Adrenal gland (tissue), 12 donors: ENCODE data around the gene ATP4A. TPM values are rescaled to one million over a fixed set of nuclear protein-coding genes. Genes with fewer than 3 reads are reported as not detected.
A peak's percentile ranks its signal among the peaks of the same experiment; 100 is the strongest.

Experiments used
- DNase-seq, 7 donors: peaks; one replicate each; pipeline ENCODE4 v3.0.0-alpha.2; 2019 to 2020
- H3K27ac ChIP-seq, 5 donors: fragments of 200-600 bp; sonication (generic) in 4 of 5; 1 replicate in 3 of 5; 2 replicates in 2 of 5; pipeline versions ENCODE4 v1.5.1 to v1.8.0; 2016 to 2020; ENCODE audit warnings: mild to moderate bottlenecking in 1 of 5
- H3K27me3 ChIP-seq: fragments of 200-600 bp; 2 replicates; pipeline ENCODE4 v1.8.0; 2021
- H3K36me3 ChIP-seq, 2 donors: fragments of 200-600 bp; replicated peaks in 1 of 2; 1 replicate in 1 of 2; 2 replicates in 1 of 2; pipeline versions ENCODE4 v1.5.1 to v1.8.0; 2018 to 2022
- H3K4me1 ChIP-seq, 2 donors: fragments of 200-600 bp; replicated peaks in 1 of 2; 1 replicate in 1 of 2; 2 replicates in 1 of 2; pipeline versions ENCODE4 v1.5.1 to v1.8.0; 2018 to 2021
- H3K4me3 ChIP-seq, 4 donors: fragments of 200-600 bp; sonication (generic) in 3 of 4; one replicate each; pipeline ENCODE4 v1.5.1; 2016 to 2018
- H3K9me3 ChIP-seq, 3 donors: fragments of 200-600 bp; sonication (generic) in 1 of 3; replicated peaks in 1 of 3; 1 replicate in 2 of 3; 2 replicates in 1 of 3; pipeline versions ENCODE4 v1.5.1 to v1.8.0; 2016 to 2021
- POLR2A ChIP-seq, 2 donors: fragments of 450-650 bp; IDR thresholded peaks; one replicate each; pipeline ENCODE4 v1.6.1; 2017; ENCODE audit warnings: antibody characterized with exemption in 2 of 2, mild to moderate bottlenecking in 2 of 2, moderate library complexity in 1 of 2
- WGBS, 4 donors: extraction: QIAGEN DNeasy Blood & Tissue Kit in 2 of 4; methylation state at CpG; one replicate each; pipeline versions ENCODE4 v1.1.5 to v1.1.7; 2013 to 2017; 5-methylcytosine and 5-hydroxymethylcytosine counted together
- intact Hi-C, 2 donors: fragments of 100-400 bp; cut with DNase I; formaldehyde crosslinking; loops; one replicate each; pipeline versions ENCODE4 v1.14.1 to v1.15.0; 2022 to 2023
- polyA plus RNA-seq, 3 donors: library from polyadenylated mRNA; stranded (reverse); fragments of 200-250 nt in 2 of 3; fragments of 350-450 nt in 1 of 3; fragmentation: Illumina TruSeq in 1 of 3; extraction: RNeasy Lipid Tissue Mini Kit (QIAGEN cat#74804) in 1 of 3; gene quantifications; one replicate each; pipeline ENCODE4 v1.2.3, GENCODE V29; 2013 to 2014
- total RNA-seq, 9 donors: library from RNA; depleted of rRNA in 4 of 9; stranded (reverse); fragments of >200 nt in 4 of 9; fragments of 120-200 nt in 1 of 9; fragmentation: NEBNext Ultra II Directional in 1 of 9; extraction: Animal tissue kit (Norgen Biotek cat#: 25700) in 1 of 9; gene quantifications; one replicate each; pipeline versions ENCODE4 v1.1.0 to v1.2.4, GENCODE V29; 2013 to 2023
- TF ChIP-seq, protein P1 (sequence below), 6 experiments: fragments of 450-650 bp in 4 of 6; fragments of 200-600 bp in 2 of 6; sonication (generic) in 1 of 6; IDR thresholded peaks; 1 replicate in 5 of 6; 2 replicates in 1 of 6; pipeline versions ENCODE4 v1.5.1 to v1.8.0; 2016 to 2021; ENCODE audit warnings: antibody characterized with exemption in 6 of 6, mild to moderate bottlenecking in 2 of 6, moderate library complexity in 1 of 6
- donor health status: healthy with polysubstance abuse.
- donor health status: Bipolar disorder and iron deficiency.
- donor health status: DM: yes; HTN: yes; CAD: no.
- donor health status: DM: no; HTN: no; CAD: no.
- donor health status: DM: no; HTN: no; CAD: no.
- donor health status: DM: yes; HTN: yes; CAD: no.

The ATP4A gene
- total and polyA plus RNA-seq, 12 donors: 2.2 to 63.5 (median 7.5) TPM

DNA sequence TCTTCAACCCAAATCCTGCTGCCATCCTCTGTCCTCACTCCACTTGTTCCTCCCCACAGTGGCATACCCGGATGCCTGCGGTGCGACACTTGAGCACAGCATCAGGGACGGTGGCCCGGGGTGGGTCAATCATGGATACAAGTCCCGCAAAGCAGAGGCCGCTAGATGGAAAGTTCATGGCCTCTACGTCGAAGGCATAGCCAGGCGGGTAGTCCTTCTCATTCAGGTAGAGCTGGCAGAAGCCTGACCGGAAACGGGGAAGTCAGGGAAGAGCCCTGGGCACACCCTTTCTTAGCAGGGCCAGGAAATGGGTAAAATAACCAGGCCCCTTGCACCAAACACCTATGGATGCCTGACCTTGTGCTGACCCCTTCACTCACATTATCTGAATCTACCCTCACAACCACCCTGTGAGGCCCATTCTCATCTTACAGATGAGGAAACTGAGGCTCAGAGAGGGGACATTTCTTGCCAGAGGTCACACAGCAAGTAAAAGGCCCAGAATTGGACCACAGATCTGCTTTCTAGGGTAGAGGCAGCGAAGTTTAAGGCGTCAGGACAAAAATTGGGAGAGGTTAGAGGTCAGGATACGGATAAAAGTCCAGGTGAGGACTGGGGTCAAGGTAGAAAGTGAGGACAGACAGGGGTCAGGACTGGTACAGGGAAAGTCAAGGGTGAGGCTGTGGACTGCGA is 6.5 kb downstream of the ATP4A start:
- H3K4me3 ChIP-seq: peak overlapping the region in 1 of 4 donors; percentile 55
- no peaks in the 10 kb centered on the region for H3K9me3 ChIP-seq
- no peaks in the 10 kb centered on the region for H3K36me3 ChIP-seq
- peak in 1 of 7 donors; percentile 16 for DNase-seq
- WGBS, 4 donors: 59 to 80% (median 73%) methylated on average over 10 to 16 of the region's 16 CpGs
- TF ChIP-seq POLR2A (IDR thresholded peaks at IDR 0.05): no peak
- TF ChIP-seq, protein P1, sequence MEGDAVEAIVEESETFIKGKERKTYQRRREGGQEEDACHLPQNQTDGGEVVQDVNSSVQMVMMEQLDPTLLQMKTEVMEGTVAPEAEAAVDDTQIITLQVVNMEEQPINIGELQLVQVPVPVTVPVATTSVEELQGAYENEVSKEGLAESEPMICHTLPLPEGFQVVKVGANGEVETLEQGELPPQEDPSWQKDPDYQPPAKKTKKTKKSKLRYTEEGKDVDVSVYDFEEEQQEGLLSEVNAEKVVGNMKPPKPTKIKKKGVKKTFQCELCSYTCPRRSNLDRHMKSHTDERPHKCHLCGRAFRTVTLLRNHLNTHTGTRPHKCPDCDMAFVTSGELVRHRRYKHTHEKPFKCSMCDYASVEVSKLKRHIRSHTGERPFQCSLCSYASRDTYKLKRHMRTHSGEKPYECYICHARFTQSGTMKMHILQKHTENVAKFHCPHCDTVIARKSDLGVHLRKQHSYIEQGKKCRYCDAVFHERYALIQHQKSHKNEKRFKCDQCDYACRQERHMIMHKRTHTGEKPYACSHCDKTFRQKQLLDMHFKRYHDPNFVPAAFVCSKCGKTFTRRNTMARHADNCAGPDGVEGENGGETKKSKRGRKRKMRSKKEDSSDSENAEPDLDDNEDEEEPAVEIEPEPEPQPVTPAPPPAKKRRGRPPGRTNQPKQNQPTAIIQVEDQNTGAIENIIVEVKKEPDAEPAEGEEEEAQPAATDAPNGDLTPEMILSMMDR (IDR thresholded peaks at IDR 0.05): no peak
- H3K27ac ChIP-seq: peak overlapping the region in 2 of 5 donors; percentile 26 to 37
- H3K4me1 ChIP-seq: peaks cover 13 to 19% of the 10 kb centered on the region in 2 donors
- intact Hi-C loops: no loop called here
- no peaks in the 10 kb centered on the region for H3K27me3 ChIP-seq

DNA sequence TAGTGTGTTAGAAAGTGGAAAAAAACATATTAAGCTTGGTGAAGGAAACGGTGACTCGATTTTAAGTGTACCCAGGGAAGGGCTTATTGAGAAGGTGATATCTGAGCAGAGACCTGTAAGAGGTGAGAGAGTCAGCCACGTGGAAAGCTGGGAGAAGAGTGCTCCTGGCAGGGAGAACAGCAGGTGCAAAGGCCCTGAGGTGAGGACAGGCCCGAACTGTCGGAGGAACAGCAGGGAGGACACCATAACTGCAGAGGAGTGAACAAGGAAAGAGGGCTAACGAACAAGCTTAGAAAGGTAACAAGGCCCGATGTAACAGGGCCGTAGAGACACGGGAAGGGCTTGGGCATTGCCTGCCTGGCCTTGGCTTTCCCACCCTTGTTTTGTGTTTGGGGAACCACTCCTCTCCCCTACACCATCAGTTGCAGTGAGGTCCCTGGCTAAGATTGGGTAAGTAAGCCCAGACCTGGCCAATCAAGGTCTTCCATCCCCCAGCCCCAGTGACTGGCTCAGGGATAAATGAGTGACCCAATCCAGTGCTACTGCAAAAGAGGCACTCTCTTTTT is 7.3 kb downstream of the ATP4A start:
- no peak for TF ChIP-seq POLR2A (IDR thresholded peaks at IDR 0.05)
- TF ChIP-seq, protein P1 (IDR thresholded peaks at IDR 0.05): no peak
- Histone ChIP-seq H3K4me1 (peaks cover 13 to 19% of the 10 kb centered on the region in 2 donors), H3K27me3 (no peaks in the 10 kb centered on the region), H3K36me3 (no peaks in the 10 kb centered on the region), H3K9me3 (no peaks in the 10 kb centered on the region), H3K27ac (peak overlapping the region in 2 of 5 donors; percentile 26 to 34), H3K4me3 (no peak overlapping the region)
- intact Hi-C loops: no loop called here
- WGBS, 4 donors: 86 to 90% (median 90%) methylated on average over 9 of the region's 9 CpGs
- DNase-seq: peak in 1 of 7 donors; percentile 8

DNA sequence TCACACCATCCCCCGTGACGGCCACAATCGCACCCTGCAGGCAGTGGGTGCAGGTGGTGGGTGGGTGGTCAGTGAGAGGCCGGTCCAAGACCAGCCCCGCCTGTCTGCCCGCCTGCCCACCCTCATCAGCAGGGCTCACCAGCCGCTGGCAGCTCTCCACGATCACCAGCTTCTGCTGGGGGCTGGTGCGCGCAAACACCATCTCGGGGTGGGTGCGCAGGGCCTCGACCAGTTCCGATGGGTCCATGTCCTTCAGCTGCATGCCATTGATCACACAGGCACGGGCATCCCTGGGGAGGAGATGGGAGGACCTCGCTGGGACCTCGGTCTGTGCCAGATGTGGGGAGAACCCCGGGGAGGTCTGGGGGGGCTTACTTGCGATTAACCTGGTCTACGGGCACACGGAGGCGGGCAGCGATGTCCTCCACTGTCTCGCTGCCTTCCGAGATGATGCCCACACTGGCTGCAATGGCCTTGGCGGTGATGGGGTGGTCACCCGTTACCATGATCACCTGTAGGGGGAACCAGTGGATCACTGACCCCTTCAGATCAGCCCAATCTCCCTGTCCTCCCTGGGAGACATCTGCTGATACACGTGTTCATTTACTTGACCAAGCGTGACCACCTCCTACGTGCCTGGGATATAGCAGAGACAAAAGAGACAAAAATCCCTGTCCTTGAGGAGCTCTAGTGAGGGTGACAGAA is 8.0 kb downstream of the ATP4A start:
- DNase-seq: peak in 3 of 7 donors; percentile 14 to 30 (median 22)
- TF ChIP-seq, protein P1 (IDR thresholded peaks at IDR 0.05): peak in 4 of 6 experiments; percentile 12 to 18 (median 12)
- no peak for TF ChIP-seq POLR2A (IDR thresholded peaks at IDR 0.05)
- H3K9me3 ChIP-seq: no peaks in the 10 kb centered on the region
- no peaks in the 10 kb centered on the region for H3K36me3 ChIP-seq
- H3K27me3 ChIP-seq: no peaks in the 10 kb centered on the region
- H3K4me1 ChIP-seq: peaks cover 13 to 19% of the 10 kb centered on the region in 2 donors
- WGBS, 4 donors: 72 to 85% (median 80%) methylated on average over 10 to 30 of the region's 30 CpGs
- no peak overlapping the region for H3K27ac ChIP-seq
- H3K4me3 ChIP-seq: no peak overlapping the region
- intact Hi-C loops: no loop called here

DNA sequence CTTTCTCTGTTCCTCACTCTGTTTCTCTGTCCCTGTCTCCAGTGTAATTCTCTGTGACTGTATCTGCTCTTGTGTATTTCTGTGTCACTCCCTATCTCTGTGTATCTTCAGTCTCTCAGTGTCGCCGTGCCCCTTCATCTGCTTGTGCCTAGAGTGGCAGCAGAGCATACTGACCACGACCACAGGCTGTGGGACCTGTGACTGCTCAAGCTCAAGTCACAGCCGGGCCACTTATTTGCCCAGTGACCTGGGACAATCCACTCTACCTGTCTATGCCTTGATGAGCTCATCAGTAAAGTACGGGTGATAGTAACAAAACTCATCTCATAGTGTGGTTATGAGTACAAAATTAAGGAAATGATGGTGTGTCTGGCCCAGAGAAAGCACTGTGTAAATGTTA is 9.4 kb downstream of the ATP4A start:
- no peaks in the 10 kb centered on the region for H3K36me3 ChIP-seq
- 67 to 75% (median 70%) methylated on average over 4 to 5 of the region's 5 CpGs for WGBS, 4 donors
- no peak for TF ChIP-seq POLR2A (IDR thresholded peaks at IDR 0.05)
- TF ChIP-seq, protein P1 (IDR thresholded peaks at IDR 0.05): no peak
- H3K4me3 ChIP-seq: no peak overlapping the region
- H3K9me3 ChIP-seq: no peaks in the 10 kb centered on the region
- H3K4me1 ChIP-seq: peaks cover 13 to 19% of the 10 kb centered on the region in 2 donors
- no peaks in the 10 kb centered on the region for H3K27me3 ChIP-seq
- intact Hi-C loops: no loop called here
- peak in 1 of 7 donors; percentile 16 for DNase-seq
- H3K27ac ChIP-seq: peak overlapping the region in 2 of 5 donors; percentile 72 to 84
